Posterior cingulate gyrus (tissue), 11 donors: ENCODE results near the gene SLC47A2.
A peak's percentile ranks its signal among the peaks of the same experiment; 100 is the strongest.
"Not testable (repeated sequence)": the region's sequence is repeated elsewhere in the genome, so short reads cannot be mapped to it uniquely, and the experiment has no call there.

Experiments
- DNase-seq, 10 donors: peaks; one replicate each; pipeline versions ENCODE4 v3.0.0 to v3.0.0-alpha.2; 2020 to 2021; ENCODE audit warnings: mixed read lengths in 3 of 10
- intact Hi-C: fragments of 100-400 bp; cut with DNase I; formaldehyde crosslinking; loops from one replicate; pipeline ENCODE4 v1.15.1; 2023

The SLC47A2 gene

DNA sequence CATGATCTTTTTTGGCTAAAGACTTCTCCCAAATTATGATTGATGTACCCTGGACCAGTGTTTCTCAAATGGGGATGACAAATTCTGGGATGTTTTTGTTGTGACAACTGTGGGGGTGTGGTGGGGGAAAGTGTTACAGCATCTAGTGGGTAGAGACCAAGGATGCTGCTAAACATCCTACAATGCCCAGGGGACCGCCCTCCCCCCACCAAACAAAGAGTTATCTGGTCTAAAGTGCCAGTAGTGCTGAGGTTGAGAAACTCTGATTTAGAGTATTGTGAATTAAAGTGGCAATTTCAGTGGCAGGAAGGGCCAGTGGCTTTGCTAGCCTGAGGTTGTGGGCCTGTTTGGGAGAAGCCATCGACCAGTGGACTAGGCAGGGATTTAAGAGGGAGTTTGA lies 33.3 kb downstream of the SLC47A2 start:
- intact Hi-C loops: no loop called here
- peak in 1 of 10 donors; percentile 61 for DNase-seq

DNA sequence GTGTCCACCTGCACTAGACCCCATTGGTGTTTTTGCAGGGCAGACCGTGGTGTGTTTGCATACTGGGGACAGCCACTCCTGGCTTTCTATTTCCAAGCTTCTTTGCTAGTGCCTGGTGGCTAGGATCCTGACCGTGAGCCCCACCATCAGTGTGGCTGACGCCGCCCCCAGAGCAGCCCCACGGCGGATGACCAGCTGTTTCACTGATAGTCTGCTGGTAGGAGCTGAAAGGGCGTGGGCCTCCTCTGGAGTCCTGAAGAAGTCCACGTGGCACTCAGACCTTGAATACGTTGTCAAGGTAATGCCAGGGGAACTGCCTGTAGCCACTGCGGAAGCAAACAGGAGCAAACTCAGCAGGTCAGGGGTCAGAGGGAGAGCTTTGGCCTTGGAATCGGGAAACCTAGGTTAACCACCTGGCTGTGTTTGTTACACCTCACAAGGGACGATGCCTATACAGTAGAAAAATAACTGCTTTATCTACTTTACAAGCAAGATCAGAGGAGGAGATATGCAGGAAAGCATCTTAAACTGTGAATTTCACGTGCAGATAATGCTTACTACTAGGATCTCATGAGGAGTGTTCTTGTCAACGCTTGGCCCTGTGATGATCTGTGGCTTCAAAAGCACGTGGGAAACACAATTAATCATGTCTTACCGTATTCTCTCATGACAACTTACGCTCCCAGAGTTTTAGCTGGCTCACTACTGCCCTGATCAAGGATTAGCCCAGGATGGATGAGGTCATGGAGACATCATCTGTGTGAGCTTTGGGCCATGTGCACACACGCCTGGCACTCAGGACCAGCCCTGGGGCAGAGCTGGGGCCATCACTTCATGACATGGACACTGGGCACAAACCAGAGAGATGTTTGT lies 37.6 kb downstream of the SLC47A2 start:
- intact Hi-C loops: no loop called here
- peak in 1 of 10 donors; percentile 79 for DNase-seq

DNA sequence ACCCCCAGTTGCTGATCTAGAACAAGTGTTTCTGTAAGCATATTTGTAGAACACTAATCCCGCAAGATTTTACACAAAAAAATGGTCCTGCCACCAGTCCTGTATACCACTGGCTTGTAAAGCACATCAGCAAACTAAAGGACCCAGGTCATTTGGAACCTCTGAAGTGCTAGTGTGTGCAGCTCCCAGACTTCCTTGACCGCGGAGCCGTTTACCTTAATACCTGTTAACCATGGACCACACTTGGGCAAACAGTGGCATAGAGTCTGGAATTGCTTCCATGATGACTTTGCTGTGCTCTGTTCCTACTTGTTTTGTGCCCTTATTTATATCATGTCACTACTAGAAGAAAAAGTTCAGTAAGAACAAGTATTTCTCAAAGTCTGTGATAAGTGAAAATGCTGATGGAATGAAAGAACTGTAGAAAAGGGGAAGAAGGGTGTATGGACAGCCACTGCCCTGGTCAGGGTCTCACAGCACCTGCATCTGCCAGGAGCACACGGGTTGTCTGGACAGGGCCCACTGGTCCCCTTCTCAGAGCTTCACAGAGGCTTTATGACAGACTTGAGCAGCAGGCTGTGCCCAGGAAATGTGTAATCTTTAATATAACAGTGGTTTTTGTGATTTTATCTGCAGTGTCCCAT lies 38.5 kb downstream of the SLC47A2 start:
- peak in 1 of 10 donors; percentile 34 for DNase-seq
- intact Hi-C loops: no loop called here

DNA sequence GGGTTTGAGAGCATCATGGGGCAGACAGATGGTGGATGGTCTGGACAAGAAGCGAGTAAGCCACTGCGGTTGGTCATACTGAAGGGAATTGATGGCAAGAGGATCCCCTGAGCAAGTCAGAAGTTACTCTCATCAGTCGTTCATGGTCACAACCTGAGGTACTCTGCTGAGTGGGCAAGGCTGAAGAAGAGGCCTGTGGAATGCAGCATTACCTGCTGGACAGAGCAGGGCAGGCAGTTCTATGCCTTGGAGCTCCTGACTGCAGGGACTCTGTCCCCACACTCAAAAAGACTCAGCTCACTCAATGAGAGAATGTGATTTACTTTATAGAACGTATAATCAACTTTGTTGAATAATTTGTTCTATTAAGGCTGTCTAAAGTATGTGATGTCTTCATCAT lies 39.5 kb downstream of the SLC47A2 start:
- intact Hi-C loops: no loop called here
- peak in 1 of 10 donors; percentile 17 for DNase-seq

DNA sequence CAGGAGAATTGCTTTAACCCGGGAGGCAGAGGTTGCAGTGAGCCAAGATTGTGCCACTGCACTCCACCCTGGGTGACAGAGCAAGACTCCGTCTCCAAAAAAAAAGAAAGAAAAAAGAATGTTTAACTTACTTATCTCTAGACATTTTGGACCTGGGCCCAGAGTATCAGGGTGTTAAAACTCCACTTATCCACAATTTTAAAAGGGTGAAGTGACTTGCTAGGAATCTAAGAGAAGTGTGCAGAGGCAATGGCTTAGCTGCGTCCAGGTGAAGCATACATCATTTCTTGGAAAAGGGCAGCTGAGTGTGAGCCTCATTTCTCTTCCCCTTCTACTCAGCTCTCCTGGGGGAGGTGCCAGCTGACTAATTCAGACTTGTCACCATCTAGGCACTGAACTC lies 42.8 kb downstream of the SLC47A2 start:
- DNase-seq: no peak
- intact Hi-C loops: no loop called here

DNA sequence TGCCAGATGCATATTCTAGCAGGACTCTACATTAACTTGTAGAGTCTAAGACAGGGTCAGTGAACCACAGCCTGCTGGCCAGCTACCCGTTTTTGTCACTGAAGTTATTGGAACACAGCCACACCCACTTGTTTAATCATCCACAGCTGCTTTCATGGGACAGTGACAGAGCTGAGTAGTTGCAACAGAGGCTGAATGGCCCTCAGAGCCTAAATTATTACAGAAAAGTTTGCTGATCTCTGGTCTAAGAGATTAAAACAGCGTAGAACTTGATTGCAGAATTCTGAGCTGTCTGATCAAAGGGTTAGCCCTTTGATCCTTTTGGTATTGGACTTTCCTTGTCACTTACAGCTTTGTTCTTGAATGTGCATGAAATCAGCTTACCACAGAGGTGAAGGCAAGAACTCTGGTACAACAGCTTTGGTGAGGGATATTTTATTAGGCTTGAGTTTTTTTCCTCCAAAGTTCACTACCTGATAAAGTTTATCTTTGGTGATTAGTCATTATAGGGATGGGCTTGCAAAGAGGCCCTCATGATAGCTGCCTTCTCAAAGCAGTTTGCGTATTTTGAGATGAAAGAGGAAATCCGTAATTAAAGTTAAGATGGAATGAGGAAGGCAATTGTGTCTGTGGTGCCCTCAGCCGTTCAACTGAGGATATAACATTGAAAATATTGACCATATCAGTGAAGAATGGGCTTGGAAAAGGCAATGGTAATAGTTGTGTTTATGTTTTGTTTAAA lies 44.2 kb downstream of the SLC47A2 start:
- peak in 2 of 10 donors; percentile 30 to 79 for DNase-seq
- intact Hi-C loops: no loop called here

DNA sequence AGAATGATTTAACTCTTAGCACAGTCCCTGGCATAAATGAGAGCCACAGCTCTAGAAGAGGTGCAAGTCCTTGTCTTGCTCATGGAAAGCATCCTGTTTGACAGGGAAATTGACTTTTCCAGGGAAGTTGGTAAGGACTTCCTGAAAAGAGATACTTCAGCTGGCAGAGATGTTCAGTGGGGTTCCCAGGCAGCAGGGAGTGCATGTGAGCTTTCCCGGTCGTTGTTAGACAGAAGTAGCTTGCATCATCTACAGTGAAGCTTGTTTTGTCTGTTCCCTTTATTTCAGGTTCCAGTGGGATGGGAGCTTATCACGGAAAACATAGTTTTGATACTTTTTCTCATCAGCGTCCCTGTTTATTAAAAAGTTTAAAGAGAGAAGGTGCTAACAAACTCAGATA lies 45.0 kb downstream of the SLC47A2 start:
- intact Hi-C loops: no loop called here
- DNase-seq: no peak

DNA sequence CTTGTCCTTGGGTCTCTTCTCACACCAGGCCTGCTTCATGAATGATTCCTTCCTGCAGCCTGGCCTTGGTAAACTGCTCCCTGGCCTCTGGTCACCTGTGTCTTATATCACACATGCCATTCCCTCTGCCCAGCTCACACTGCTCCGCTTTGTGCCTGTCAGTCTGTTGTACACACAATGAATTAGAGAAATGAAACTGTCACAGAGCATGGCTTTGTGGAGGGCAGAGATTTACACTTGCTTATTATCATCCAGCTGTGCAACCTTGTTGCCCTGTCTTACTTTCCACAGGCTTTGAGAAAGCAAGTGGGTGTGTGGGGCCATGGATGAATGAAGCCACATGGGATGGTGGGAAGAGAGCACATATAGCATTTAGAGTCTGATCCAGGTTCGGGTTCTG lies 45.5 kb downstream of the SLC47A2 start:
- intact Hi-C loops: no loop called here
- DNase-seq: peak in 1 of 10 donors; percentile 43

DNA sequence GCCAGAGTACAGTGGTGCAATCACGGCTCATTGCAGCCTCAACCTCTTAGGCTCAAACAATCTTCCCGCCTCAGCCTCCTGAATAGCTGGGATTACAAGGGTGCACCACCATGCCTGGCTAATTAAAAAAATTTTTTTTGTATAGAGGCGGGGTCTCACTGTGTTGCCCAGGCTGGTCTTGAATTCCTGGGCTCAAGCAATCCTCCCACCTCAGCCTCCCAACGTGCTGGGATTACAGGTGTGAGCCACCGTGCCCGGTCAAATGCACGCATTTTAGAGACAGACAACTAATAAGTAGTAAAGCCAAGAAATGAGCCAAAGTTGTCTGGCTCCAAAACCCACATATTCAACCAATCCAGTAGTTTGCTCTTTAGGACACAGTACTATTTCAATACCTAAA lies 46.7 kb downstream of the SLC47A2 start:
- intact Hi-C loops: loop anchor here (10.0 kb wide), 1 partner anchor 45 kb away; the partner anchor contains the start of gene SLC47A2
- not testable (repeated sequence) for DNase-seq

DNA sequence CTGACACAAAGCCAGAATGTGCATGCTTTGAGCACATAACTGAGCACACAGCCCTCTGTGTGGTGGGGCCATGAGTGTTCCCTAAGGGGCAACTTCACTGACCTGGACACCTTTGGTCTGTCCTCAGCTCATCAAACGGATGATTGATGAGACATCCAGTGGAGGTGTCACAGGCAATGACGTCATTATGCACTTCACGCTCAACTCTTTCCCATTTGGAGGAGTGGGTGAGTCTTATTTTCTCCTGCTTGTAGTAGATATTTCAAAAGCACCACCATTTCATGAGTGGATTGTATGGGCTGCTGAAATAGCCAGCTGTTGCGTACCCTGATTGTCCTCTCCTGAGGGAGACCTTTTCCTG lies 51.6 kb downstream of the SLC47A2 start:
- intact Hi-C loops: loop anchor here (10.0 kb wide), 1 partner anchor 50 kb away; the partner anchor contains the start of gene SLC47A2
- no peak for DNase-seq

DNA sequence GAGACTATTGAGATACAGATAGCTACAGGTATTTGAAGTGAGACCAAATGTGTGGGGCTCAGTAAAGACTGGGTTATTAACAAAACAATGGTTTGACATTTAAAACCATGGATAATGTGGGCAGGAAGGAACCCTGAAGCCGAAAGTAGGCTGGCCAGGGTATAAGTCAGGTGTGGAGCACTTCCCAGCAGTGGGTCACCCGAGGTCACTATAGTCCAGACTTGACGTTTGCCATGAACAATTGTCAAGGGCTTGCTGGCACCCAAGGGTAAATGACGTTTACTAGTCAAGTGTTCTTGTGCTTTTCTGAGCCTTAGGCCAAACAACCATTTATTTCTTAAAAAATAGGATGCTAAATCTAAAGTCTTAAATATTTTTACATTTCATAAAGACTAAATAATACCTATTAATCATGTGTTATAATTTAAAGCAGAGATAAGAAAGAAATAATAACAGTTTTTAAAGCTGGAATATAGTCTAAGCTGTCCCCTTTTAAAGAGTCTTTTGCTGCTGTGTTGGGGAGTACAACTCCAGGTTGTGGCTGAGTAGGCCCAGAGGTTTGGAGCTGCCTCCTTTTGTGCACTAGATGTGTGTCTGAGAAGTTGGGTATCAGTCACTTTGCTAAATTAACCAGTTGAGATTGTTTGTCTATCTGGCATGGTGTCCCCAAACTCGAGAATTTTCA lies 52.1 kb downstream of the SLC47A2 start:
- intact Hi-C loops: loop anchor here (10.0 kb wide), 1 partner anchor 51 kb away; the partner anchor contains the start of gene SLC47A2
- no peak for DNase-seq

DNA sequence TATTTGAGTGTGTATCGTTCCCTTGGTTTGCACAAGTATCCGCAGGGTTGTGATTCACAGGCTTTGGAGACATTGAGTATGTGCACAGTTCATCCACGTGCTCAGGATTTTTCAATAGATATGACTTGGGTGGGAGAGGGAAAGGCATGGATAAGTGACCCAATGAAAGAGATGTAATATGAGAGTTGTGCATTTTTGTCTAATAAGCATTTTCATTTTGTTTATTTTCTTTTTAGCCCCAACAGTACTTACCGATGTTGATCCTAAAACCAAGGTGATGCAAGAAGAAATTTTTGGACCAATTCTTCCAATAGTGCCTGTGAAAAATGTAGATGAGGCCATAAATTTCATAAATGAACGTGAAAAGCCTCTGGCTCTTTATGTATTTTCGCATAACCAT lies 53.3 kb downstream of the SLC47A2 start:
- DNase-seq: no peak
- intact Hi-C loops: loop anchor here (10.0 kb wide), 1 partner anchor 52 kb away; the partner anchor contains the start of gene SLC47A2

DNA sequence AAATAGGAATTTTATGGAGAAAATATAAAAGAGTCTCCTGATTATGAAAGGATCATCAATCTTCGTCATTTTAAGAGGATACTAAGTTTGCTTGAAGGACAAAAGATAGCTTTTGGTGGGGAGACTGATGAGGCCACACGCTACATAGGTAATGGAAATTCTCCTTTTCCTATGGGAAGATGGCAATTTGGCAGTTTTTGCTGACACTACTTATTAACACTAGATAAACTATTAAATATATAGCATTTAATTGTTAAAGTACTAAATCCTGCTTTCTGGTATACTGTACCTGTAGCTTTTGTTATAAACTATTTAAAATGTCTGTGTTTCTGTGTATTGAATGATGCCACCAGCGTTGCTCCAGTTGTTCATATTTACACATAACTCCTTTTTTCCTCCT lies 55.3 kb downstream of the SLC47A2 start:
- no peak for DNase-seq
- intact Hi-C loops: loop anchor here (10.0 kb wide), 1 partner anchor 54 kb away; the partner anchor contains the start of gene SLC47A2

DNA sequence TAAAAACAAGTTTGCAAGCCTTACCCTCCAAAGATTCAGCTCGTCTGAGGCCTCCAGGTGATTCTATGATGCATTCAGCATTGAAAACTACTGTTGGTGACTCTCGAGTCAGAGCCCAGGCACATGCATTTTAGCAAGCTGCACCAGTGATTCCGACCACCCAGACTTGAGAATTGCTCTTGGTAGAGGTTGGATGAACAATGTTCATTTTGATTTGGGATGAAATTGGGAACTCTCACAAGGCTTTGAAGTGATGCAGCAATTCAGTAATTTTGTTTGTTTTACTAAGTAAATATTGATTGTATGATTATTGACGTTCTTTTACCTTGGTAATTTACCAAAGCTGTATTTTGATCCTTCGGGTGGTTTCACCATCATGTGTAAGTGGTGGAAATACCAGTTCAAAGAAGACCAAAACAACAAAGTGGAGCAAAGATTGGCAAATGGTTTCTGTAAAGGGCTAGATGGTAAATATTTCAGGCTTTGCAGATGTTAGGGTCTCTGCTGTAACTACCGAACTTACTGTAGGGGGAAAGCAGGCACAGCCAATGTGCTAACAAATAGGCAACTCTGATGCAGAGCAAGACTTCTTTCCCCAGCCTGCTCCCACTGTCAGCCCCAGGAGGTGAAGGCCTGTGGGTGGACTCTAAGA lies 56.0 kb downstream of the SLC47A2 start:
- DNase-seq: no peak
- intact Hi-C loops: loop anchor here (10.0 kb wide), 1 partner anchor 54 kb away; the partner anchor contains the start of gene SLC47A2

DNA sequence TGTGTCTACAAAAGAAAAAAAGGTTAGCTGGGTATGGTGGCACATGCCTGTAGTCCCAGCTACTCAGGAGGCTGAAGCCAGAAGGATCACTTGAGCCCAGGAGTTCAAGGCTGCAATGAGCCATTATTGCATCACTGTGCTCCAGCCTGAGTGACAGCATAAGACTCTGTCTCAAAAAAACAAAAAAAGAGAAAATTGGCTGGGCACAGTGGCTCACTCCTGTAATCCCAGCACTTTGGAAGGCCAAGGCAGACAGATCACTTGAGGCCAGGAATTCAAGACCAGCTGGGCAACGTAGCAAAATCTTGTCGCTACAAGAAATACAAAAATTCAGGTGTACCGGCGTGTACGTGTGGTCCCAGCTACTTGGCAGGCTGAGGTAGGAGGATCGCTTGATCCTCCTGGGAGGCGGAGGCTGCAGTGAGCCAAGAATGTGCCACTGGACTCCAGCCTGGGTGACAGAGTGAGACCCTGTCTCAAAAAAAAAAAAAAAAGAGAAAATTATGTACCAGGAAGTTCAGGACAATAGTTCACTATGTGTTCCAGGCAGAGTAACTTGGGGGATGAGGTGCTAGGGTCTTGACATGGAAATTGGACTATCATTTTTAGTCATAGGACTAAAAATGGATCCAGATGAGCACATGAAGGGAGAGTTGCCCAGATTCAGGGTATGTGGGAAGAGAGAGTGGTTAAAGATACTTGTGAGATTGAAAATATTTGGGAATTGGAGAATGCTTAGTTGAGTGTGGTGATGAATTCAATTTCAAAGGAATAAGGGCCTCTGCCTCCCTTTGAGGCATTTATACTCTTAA lies 56.8 kb downstream of the SLC47A2 start:
- intact Hi-C loops: loop anchor here (10.0 kb wide), 1 partner anchor 55 kb away; the partner anchor contains the start of gene SLC47A2
- DNase-seq: no peak

DNA sequence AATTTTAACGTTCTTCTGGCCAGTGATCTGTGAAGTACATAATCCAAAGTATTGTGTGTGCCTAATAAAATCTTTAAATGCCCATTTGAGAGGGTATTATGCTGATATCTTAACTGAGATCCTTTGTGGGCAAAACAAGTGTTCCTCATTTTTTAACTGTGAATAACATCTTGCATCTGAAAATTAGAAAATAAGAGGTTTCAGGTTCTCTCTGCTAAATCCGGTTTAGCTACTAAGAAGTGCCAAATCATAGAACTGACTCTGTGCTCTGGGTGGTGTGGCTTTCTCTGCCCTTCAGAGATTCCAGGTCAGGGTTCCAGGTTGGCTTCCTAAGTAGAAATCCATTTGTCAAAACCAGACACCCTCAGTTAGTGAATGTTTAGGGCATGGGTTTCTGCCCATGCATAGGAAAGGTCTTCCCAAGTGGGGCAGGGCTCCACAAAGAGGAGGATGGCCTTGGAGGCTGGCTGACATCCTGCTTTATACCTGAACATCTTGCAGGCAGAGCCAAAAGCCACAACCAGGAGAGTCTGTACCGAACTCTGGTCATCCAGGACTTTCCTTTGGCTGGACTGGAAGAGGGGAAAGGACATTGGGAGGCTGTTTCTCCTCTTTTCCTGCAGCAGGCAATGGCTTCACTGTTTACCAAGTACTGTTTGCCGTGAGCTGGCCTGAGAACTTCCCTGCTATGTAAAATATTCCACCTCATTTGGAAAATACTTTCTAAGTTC lies 59.4 kb downstream of the SLC47A2 start:
- intact Hi-C loops: no loop called here
- no peak for DNase-seq

DNA sequence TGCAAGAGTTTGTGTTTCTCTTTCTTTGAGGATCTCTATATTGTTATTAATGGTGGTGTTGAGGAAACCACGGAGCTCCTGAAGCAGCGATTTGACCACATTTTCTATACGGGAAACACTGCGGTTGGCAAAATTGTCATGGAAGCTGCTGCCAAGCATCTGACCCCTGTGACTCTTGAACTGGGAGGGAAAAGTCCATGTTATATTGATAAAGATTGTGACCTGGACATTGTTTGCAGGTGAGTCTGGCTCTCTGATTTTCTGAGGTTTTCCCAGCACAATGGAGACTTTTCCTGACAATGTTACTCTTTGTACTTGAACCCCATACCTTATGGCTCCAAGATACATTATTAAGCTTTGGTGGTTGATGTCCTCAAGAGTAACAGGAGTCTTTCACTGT lies 60.0 kb downstream of the SLC47A2 start:
- no peak for DNase-seq
- intact Hi-C loops: no loop called here

DNA sequence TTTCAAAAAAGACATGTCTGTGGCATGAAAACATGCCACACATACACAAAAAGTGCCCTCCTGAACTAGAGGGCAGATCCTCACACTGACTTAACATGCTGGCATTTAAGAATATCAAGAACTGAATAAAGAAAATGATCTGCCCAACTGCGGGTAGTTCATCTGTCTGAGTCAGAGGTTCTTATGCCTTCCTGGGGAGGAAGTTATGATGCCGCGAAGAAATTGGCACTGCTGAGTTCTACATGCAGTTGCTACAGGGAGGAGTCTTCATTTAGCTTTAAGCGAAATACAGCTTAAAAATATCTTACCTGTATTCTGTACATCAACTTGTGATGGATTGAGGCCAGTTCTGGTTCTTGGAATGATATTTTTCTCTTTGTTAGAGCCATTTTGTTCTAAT lies 61.5 kb downstream of the SLC47A2 start:
- intact Hi-C loops: no loop called here
- no peak for DNase-seq
